Astrocyte of the spinal cord (primary cell): ENCODE measurements around the gene PFKFB2.

Source experiments
- DNase-seq: peaks from one replicate; pipeline ENCODE4 v3.0.0; 2011; ENCODE audit warnings: low read depth, low spot score
- H3K4me3 ChIP-seq: 2 replicates; pipeline ENCODE4 v1.5.1; 2011; ENCODE audit warnings: low read depth, mild to moderate bottlenecking, low read length, moderate library complexity
- in situ Hi-C: cut with HindIII; loops from 2 replicates; pipeline ENCODE4 v1.10.0; 2017; ENCODE audit warnings: low sequenced_read_pairs
- TF ChIP-seq, protein P1 (sequence below): IDR thresholded peaks from 2 replicates; pipeline ENCODE4 v1.5.1; 2012; ENCODE audit warnings: low read depth, mild to moderate bottlenecking, low read length, inconsistent platforms

The PFKFB2 gene

GRCh38 chr1:207052911-207053769, at the start of gene PFKFB2:
Gene PFKFB2 (plus strand): TSS chr1:207053275. CDS start chr1:207054718, 1,443 bp downstream.
- in situ Hi-C loops: no loop called here
- peak; percentile 94 for DNase-seq

GRCh38 chr1:207004931-207005830, 47.9 kb upstream of the PFKFB2 start:
- H3K4me3 ChIP-seq: no peak overlapping the region
- TF ChIP-seq, protein P1, sequence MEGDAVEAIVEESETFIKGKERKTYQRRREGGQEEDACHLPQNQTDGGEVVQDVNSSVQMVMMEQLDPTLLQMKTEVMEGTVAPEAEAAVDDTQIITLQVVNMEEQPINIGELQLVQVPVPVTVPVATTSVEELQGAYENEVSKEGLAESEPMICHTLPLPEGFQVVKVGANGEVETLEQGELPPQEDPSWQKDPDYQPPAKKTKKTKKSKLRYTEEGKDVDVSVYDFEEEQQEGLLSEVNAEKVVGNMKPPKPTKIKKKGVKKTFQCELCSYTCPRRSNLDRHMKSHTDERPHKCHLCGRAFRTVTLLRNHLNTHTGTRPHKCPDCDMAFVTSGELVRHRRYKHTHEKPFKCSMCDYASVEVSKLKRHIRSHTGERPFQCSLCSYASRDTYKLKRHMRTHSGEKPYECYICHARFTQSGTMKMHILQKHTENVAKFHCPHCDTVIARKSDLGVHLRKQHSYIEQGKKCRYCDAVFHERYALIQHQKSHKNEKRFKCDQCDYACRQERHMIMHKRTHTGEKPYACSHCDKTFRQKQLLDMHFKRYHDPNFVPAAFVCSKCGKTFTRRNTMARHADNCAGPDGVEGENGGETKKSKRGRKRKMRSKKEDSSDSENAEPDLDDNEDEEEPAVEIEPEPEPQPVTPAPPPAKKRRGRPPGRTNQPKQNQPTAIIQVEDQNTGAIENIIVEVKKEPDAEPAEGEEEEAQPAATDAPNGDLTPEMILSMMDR: peak; percentile 81
- in situ Hi-C loops: no loop called here
- peak; percentile 61 for DNase-seq

More at GRCh38 chr1:207052911-207053769, at the start of gene PFKFB2:
- peak within 1 kb of the TSS; percentile 68 for H3K4me3 ChIP-seq
- TF ChIP-seq, protein P1: no peak

DNA sequence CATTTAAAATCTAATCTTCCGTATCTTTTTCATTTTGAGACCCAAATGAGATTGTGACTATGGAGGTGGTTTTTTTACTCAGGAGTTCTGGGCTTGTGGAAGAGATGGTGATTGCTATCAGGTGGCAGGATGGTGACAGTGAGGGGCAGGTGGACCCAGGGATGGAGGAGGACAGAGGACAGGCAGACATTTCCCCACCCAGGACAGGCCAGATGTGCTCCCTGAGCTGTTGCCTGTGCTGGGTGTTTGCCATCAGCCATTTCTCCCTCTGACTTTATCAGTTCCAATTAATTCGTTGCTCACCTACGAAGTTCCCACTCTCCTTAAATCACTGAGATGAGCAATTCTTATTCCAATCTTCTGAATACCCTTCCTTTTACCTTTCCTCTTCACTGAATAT, 47.0 kb upstream of the PFKFB2 start:
- no peak for DNase-seq
- TF ChIP-seq, protein P1: no peak
- in situ Hi-C loops: no loop called here
- no peak overlapping the region for H3K4me3 ChIP-seq

- TF ChIP-seq, protein P1: no peak
- in situ Hi-C loops: no loop called here
- no peak overlapping the region for H3K4me3 ChIP-seq
- DNase-seq: no peak
Measured at GRCh38 chr1:207006914-207007313, 46.2 kb upstream of the PFKFB2 start.

- H3K4me3 ChIP-seq: no peak overlapping the region
- in situ Hi-C loops: no loop called here
- TF ChIP-seq, protein P1: no peak
- DNase-seq: peak; percentile 90
Measured at GRCh38 chr1:207007352-207008033, 45.6 kb upstream of the PFKFB2 start.

DNA sequence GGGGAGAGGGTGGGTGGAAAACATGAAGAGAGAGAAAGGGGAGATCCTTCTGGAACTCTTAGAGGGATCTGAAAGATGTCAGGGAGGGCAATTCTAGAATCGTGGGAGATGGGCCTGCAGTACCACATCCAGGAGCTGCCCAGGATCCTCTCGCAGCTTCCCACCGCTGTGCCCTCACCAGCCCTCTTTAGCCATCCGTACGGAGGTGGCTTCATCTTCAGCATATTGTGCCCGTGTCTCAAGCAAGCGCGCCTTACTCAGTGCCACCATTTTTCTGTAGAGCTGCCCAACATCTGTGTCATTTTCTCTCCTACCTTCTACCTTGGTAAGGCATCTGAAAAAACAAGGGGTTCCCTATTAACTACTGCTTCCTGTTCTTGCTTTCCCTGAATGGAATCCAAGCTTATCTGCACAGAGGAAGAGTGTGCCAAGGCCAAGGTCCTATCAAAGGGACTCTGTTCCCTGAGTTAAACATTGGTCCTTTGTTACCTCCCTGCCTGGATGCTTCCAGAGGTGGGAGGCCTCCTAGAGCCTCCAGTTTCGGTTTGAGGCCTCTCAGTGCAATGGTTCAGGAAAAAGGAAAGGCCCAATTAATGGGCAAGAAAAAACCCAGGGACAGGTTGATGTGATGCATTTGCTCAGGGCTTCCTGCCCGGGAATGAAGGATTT, 43.8 kb upstream of the PFKFB2 start:
- H3K4me3 ChIP-seq: no peak overlapping the region
- in situ Hi-C loops: no loop called here
- TF ChIP-seq, protein P1: no peak
- DNase-seq: no peak
